ENCODE results near the gene FUT1. TPM values are rescaled to one million over a fixed set of nuclear protein-coding genes. Genes with fewer than 3 reads are reported as not detected.

FUT1 gene
- total RNA-seq, 1 experiment from 2014 or later: 30.5 TPM

- no peaks in the 10 kb centered on the region for H3K27me3 Mint-ChIP-seq (ENCODE audit: insufficient read depth, unreplicated experiment)
- H3K4me3 Mint-ChIP-seq (ENCODE audit: unreplicated experiment): peak overlapping the region; percentile 51
- no TSS peak for BruUV-seq (replicated peaks)
- ChIA-PET CTCF (interaction anchor here (1.3 kb wide), 1 partner anchor 27 kb away, joined by 4 read pairs; no protein-coding TSS in a partner anchor), POLR2A (no interaction called here)
- no peaks in the 10 kb centered on the region for H3K9me3 ChIP-seq
- H3K27ac Mint-ChIP-seq (ENCODE audit: unreplicated experiment): no peak overlapping the region
- H3K36me3 ChIP-seq (ENCODE audit: control insufficient read depth, insufficient read depth, low read length): no peaks in the 10 kb centered on the region
- peaks cover 22% of the 10 kb centered on the region for H3K4me1 ChIP-seq
- DNase-seq: peak; percentile 57 to 61
- no peaks in the 10 kb centered on the region for H3K27me3 ChIP-seq (replicated peaks; ENCODE audit: control insufficient read depth, insufficient read depth, low read length)
- no peaks in the 10 kb centered on the region for H3K9me3 Mint-ChIP-seq (ENCODE audit: unreplicated experiment)
- intact Hi-C loops (cut with micrococcal nuclease; ENCODE audit: unreplicated experiment): no loop called here
- peaks cover 35% of the 10 kb centered on the region for H3K36me3 Mint-ChIP-seq (ENCODE audit: insufficient read depth, unreplicated experiment)
- H3K4me1 Mint-ChIP-seq (ENCODE audit: low read depth, unreplicated experiment): peaks cover 31% of the 10 kb centered on the region
- no peak for TF ChIP-seq CTCF (IDR thresholded peaks at IDR 0.05; ENCODE audit: insufficient read depth in 1 of 2, low read depth in 1 of 2, low read length in 1 of 2, severe bottlenecking in 1 of 2, unreplicated experiment in 1 of 2)
- H3K4me3 ChIP-seq (ENCODE audit: low read depth, low read length): no peak overlapping the region
Measured at GRCh38 chr19:48741129-48741999, 11.1 kb downstream of the FUT1 start.

GRCh38 chr19:48740164-48740972 lies 12.1 kb downstream of the FUT1 start, which contains the start of gene RASIP1:
RASIP1 (minus strand) TSS chr19:48740610; CDS start chr19:48740282, 328 bp downstream.
- TF ChIP-seq CTCF (IDR thresholded peaks at IDR 0.05; ENCODE audit: insufficient read depth in 1 of 2, low read depth in 1 of 2, low read length in 1 of 2, severe bottlenecking in 1 of 2, unreplicated experiment in 1 of 2): no peak
- no peaks in the 10 kb centered on the region for H3K9me3 Mint-ChIP-seq (ENCODE audit: unreplicated experiment)
- no peaks in the 10 kb centered on the region for H3K27me3 Mint-ChIP-seq (ENCODE audit: insufficient read depth, unreplicated experiment)
- peak within 1 kb of the TSS; percentile 79 for H3K4me3 ChIP-seq (ENCODE audit: low read depth, low read length)
- ChIA-PET POLR2A (no interaction called here), CTCF (interaction anchor here (0.7 to 2.2 kb wide), 2 partner anchors 20 to 113 kb away, joined by 8 to 9 read pairs; no protein-coding TSS in a partner anchor)
- H3K9me3 ChIP-seq: no peaks in the 10 kb centered on the region
- H3K4me1 Mint-ChIP-seq (ENCODE audit: low read depth, unreplicated experiment): peaks cover 34% of the 10 kb centered on the region
- H3K4me3 Mint-ChIP-seq (ENCODE audit: unreplicated experiment): peak within 1 kb of the TSS; percentile 59
- H3K36me3 ChIP-seq (ENCODE audit: control insufficient read depth, insufficient read depth, low read length): no peaks in the 10 kb centered on the region
- H3K27ac Mint-ChIP-seq (ENCODE audit: unreplicated experiment): no peak within 1 kb of the TSS
- H3K36me3 Mint-ChIP-seq (ENCODE audit: insufficient read depth, unreplicated experiment): peaks cover 30% of the 10 kb centered on the region
- no peak for DNase-seq
- peaks cover 22% of the 10 kb centered on the region for H3K4me1 ChIP-seq
- no TSS peak for BruUV-seq (replicated peaks)
- H3K27me3 ChIP-seq (replicated peaks; ENCODE audit: control insufficient read depth, insufficient read depth, low read length): no peaks in the 10 kb centered on the region
- intact Hi-C loops (cut with micrococcal nuclease; ENCODE audit: unreplicated experiment): no loop called here
